HG03064 (cell line): ENCODE measurements around the gene POLE.

Source experiments
- ATAC-seq: cut with Tn5 transposase; IDR thresholded peaks from one replicate; pipeline ENCODE4 v1.9.1; 2021; ENCODE audit warnings: low read depth; ENCODE audit not compliant: unreplicated experiment

POLE gene

GRCh38 chr12:132618683-132619043, 68.5 kb downstream of the POLE start, which contains the start of gene P2RX2:
P2RX2 (plus strand) TSS chr12:132618776; CDS start chr12:132618817, 41 bp downstream.
- no peak for ATAC-seq

GRCh38 chr12:132617822-132618682, 69.1 kb downstream of the POLE start:
- ATAC-seq: no peak

GRCh38 chr12:132617135-132617701, 69.9 kb downstream of the POLE start:
- ATAC-seq: no peak

GRCh38 chr12:132615579-132616038, 71.5 kb downstream of the POLE start:
- no peak for ATAC-seq

- no peak for ATAC-seq
These were observed 72.1 kb downstream of the POLE start for GRCh38 chr12:132614861-132615578.

GRCh38 chr12:132614029-132614428, 73.1 kb downstream of the POLE start:
- ATAC-seq: no peak

- ATAC-seq: no peak
These were observed 75.5 kb downstream of the POLE start for GRCh38 chr12:132611620-132612019.

GRCh38 chr12:132610866-132611602, 76.1 kb downstream of the POLE start:
- ATAC-seq: no peak

GRCh38 chr12:132610051-132610759, 76.9 kb downstream of the POLE start, which contains the start of gene LRCOL1:
LRCOL1 (minus strand) TSS chr12:132610582; CDS start chr12:132606251, 4,331 bp downstream.
- no peak for ATAC-seq

GRCh38 chr12:132608231-132609171, 78.6 kb downstream of the POLE start:
- ATAC-seq: no peak

- ATAC-seq: no peak
These were observed 80.2 kb downstream of the POLE start for GRCh38 chr12:132606927-132607326.

GRCh38 chr12:132606466-132606865, 80.7 kb downstream of the POLE start:
- no peak for ATAC-seq

GRCh38 chr12:132605892-132606291, 81.2 kb downstream of the POLE start:
- no peak for ATAC-seq

GRCh38 chr12:132604668-132605441, 82.3 kb downstream of the POLE start:
- no peak for ATAC-seq

GRCh38 chr12:132604151-132604618, 83.0 kb downstream of the POLE start:
- no peak for ATAC-seq

- no peak for ATAC-seq
These were observed 83.6 kb downstream of the POLE start for GRCh38 chr12:132603240-132604150.
